ENCODE measurements around the gene MLH1. TPM values are rescaled to one million over a fixed set of nuclear protein-coding genes. Genes with fewer than 3 reads are reported as not detected.

MLH1 gene
- total and polyA plus RNA-seq, 12 donors, result 17.2 to 111 (median 33.3) TPM

- DNase-seq, result peak in 1 of 7 donors; percentile 25
- Histone ChIP-seq H3K4me1 (replicated peaks in 1 of 2) (peaks cover 0 to 9% of the 10 kb centered on the region in 2 donors), H3K27me3 (no peaks in the 10 kb centered on the region), H3K27ac (peak overlapping the region in 1 of 5 donors; percentile 13), H3K9me3 (replicated peaks in 1 of 3) (no peaks in the 10 kb centered on the region), H3K36me3 (replicated peaks in 1 of 2) (peaks cover 0 to 19% of the 10 kb centered on the region in 2 donors), H3K4me3 (no peak overlapping the region)
- intact Hi-C loops (cut with DNase I), result no loop called here
- 75 to 79% (median 78%) methylated on average over 7 of the region's 7 CpGs for WGBS, 4 donors
- no peak for TF ChIP-seq CTCF (IDR thresholded peaks at IDR 0.05)
- no peak for TF ChIP-seq POLR2A (IDR thresholded peaks at IDR 0.05)
Measured at GRCh38 chr3:37031096-37031682, 37.9 kb downstream of the MLH1 start.

GRCh38 chr3:37032961-37033360 lies 39.6 kb downstream of the MLH1 start:
- no peak for DNase-seq
- no peak overlapping the region for H3K4me3 ChIP-seq
- TF ChIP-seq CTCF (IDR thresholded peaks at IDR 0.05) (no peak), POLR2A (IDR thresholded peaks at IDR 0.05) (no peak)
- peaks cover 0 to 7% of the 10 kb centered on the region in 2 donors for H3K36me3 ChIP-seq (replicated peaks in 1 of 2)
- no peaks in the 10 kb centered on the region for H3K27me3 ChIP-seq
- H3K4me1 ChIP-seq (replicated peaks in 1 of 2), result peaks cover 0 to 9% of the 10 kb centered on the region in 2 donors
- no peaks in the 10 kb centered on the region for H3K9me3 ChIP-seq (replicated peaks in 1 of 3)
- peak overlapping the region in 1 of 5 donors; percentile 57 for H3K27ac ChIP-seq
- intact Hi-C loops (cut with DNase I), result no loop called here
- 81 to 87% (median 85%) methylated on average over 10 of the region's 10 CpGs for WGBS, 4 donors

GRCh38 chr3:37037352-37037751 lies 44.0 kb downstream of the MLH1 start:
- Histone ChIP-seq H3K27me3 (no peaks in the 10 kb centered on the region), H3K4me1 (replicated peaks in 1 of 2) (no peaks in the 10 kb centered on the region), H3K9me3 (replicated peaks in 1 of 3) (no peaks in the 10 kb centered on the region), H3K27ac (no peak overlapping the region), H3K36me3 (replicated peaks in 1 of 2) (peaks cover 0 to 8% of the 10 kb centered on the region in 2 donors), H3K4me3 (no peak overlapping the region)
- TF ChIP-seq POLR2A (IDR thresholded peaks at IDR 0.05) (no peak), CTCF (IDR thresholded peaks at IDR 0.05) (no peak)
- no peak for DNase-seq
- intact Hi-C loops (cut with DNase I), result no loop called here
- WGBS, 4 donors, result 93 to 98% (median 95%) methylated on average over 3 of the region's 3 CpGs

- TF ChIP-seq CTCF (IDR thresholded peaks at IDR 0.05) (no peak), POLR2A (IDR thresholded peaks at IDR 0.05) (no peak)
- H3K36me3 ChIP-seq (replicated peaks in 1 of 2), result peaks cover 0 to 10% of the 10 kb centered on the region in 2 donors
- no peaks in the 10 kb centered on the region for H3K4me1 ChIP-seq (replicated peaks in 1 of 2)
- no peak overlapping the region for H3K4me3 ChIP-seq
- intact Hi-C loops (cut with DNase I), result no loop called here
- H3K27me3 ChIP-seq, result no peaks in the 10 kb centered on the region
- no peak for DNase-seq
- WGBS, 4 donors, result 98 to 100% (median 100%) methylated on average over 1 of the region's 1 CpG
- H3K9me3 ChIP-seq (replicated peaks in 1 of 3), result no peaks in the 10 kb centered on the region
- no peak overlapping the region for H3K27ac ChIP-seq
Measured at GRCh38 chr3:37039161-37039846, 46.0 kb downstream of the MLH1 start.
